Myocyte (in vitro differentiated cells): ENCODE results near the gene BIRC5. TPM values are rescaled to one million over a fixed set of nuclear protein-coding genes. Genes with fewer than 3 reads are reported as not detected.

Experiments used
- DNase-seq: peaks from one replicate; pipeline ENCODE4 v3.0.0-alpha.2; 2012; ENCODE audit warnings: low read depth
- total RNA-seq: library from RNA; depleted of rRNA; stranded (reverse); fragments of >200 nt; gene quantifications from 2 replicates; pipeline ENCODE4 v1.2.3, GENCODE V29; 2014

Gene BIRC5
- total RNA-seq, 1 donor from 2014 or later = 2.8 TPM

DNA sequence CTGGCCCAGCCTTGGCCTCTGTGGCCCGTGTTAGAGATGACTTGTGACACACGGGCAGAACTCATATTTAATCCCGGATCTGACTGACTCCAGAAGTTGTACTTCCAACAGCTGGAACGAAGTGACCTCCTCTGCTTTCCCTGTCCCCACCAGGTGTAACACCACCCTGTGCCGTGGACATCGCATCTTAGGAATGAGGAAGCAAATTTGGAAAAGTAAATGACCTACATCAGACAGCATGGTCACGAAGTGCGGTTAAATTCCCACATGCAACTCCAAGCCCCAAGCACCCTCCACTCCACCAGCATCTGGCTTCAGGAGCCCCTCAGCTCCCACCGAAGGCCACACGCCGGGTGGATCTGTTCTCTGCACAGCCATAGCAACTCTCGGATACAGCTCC, 30.1 kb upstream of the BIRC5 start:
- DNase-seq = no peak

DNA sequence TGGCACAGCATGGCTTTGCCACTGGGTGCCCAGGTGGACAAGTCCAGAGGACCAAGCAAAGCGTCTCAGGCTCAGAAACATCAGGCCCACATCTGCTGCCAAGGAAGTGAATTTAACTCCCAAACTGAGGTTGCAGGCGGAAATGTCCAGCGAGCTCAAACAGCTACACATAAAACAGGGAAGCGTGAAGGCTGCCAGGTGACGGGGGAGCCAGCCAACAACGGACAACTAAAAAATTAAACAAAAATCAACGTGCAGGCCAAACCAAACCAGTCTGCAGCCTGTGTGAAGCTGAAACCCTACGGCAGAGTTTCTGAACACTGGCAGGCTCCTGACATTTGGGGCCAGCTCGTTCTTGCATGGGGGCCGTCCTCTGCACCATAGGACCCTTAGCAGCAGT, 29.7 kb upstream of the BIRC5 start:
- no peak for DNase-seq

GRCh38 chr17:78184868-78185267, 29.2 kb upstream of the BIRC5 start:
- DNase-seq = no peak

GRCh38 chr17:78185981-78186691, 27.9 kb upstream of the BIRC5 start:
- peak; percentile 80 for DNase-seq

DNA sequence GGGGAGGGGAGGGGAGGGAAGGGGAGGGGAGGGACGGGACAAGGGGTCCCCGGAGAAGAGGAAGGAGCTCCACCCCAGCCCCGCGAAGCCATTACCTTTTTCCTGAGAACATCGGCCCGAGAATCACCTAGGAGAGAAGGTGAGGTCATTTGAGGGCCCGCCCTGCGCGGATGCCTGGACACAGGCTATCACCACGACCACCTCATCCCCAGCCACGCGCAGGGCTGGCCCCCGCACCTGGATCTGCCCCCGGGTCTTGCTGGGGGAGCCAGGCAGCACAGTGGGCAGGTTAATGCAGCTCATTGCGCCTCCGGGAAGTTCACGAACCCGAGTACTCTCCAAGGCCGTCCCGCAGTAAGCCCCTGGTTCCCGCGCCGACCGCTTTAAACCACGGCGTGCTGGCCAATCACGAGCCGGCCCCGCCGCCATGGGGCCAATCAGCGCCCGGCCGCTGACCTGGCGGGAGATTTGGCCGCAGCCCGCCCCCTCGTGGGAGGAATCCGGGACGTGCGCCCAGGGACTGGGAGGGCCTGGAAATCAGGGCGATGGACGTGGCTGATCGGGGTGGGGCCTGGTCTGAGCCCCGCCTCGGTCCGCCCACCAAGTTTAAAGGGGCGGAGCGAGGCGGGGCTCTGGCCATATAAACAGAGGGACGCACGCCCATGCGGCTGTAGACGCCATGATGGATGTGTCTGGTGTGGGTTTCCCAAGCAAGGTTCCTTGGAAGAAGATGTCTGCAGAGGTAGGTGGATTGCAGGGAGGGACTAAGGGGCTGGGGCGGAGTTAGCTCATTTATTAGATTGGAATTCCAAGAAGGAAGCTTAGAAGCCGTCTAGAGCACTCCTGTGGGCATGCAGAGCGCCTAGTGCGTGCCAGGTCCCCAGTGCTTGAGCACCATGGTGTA, 27.1 kb upstream of the BIRC5 start, which contains the start of the genes AFMID and TK1:
Gene AFMID, plus strand, starts transcription at position 671 of the 904 bp plus-strand sequence. Its CDS starts 9 bp downstream, at position 680.
Gene TK1, minus strand, starts transcription at position 361 of the 904 bp plus-strand sequence. Its CDS starts 58 bp downstream, at position 303.
- DNase-seq = peak; percentile 96

DNA sequence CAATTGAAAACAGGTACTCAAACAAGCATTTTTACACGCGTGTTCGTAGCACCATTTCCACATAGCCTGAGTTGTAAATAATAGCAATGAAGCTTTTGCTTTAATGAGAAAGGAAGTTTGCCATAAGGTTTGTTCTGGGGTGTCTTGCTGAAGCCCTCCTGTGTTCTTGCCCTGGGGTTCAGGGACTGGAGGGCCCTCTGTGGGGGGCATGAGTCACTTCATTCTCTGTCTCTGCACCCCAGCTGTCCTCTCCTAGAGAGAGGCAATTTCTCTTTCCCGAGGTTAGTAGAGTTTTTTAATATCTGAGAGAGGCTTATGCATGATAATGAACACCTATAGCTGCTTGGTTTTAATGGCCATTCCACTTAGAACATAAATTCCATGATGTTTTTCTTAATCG, 17.3 kb upstream of the BIRC5 start:
- DNase-seq = no peak

GRCh38 chr17:78197147-78197832, 16.8 kb upstream of the BIRC5 start:
- DNase-seq = no peak

DNA sequence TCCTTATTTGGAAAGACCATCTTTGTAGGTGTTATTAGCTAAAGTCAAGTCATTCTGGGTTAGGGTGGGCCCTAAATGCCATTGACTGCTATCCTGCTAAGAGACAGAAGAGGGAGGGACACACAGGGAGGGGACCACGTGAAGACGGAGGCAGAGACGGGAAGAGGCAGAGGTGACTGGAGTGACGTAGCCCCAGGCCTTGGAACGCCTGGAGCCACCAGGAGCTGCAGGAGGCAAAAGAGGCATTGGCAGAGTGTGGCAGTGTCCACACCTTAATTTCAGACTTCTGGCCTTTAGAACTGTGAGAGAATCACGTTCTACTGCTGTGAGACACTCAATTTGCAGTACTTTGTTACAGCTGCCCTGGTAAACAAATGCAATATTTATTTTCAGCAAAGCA, 13.6 kb upstream of the BIRC5 start:
- DNase-seq = no peak

- no peak for DNase-seq
These were observed 11.4 kb upstream of the BIRC5 start for GRCh38 chr17:78202666-78203065.

- no peak for DNase-seq
These were observed 9.5 kb upstream of the BIRC5 start for GRCh38 chr17:78204387-78205123.

DNA sequence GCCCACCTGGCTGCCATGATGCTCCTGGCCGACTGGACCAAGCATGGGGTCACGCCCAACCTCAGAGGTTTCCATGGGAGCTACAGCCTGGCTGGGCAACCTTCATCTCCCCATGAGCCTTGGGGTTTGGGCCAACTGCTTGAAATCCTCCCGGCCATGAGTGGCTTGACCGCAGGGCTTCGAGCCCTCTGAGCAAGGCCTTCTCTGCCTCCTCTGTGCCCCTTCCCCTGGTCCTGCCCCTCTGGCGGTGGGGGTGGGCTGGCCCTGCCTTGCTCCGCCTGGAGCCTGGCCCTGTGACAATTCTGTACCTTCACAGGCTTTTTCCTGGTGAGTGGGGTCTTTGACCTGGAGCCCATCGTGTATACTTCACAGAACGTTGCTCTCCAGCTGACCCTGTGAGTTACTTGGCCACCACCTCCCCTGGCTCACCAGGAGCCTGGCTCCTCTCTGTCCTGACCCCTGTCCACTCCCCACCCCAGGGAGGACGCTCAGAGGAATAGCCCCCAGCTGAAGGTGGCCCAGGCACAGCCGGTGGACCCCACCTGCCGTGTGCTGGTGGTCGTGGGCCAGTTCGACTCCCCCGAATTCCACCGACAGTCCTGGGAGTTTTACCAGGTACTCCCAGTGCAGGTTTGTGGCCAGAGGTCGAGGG, 8.8 kb upstream of the BIRC5 start:
- no peak for DNase-seq

DNA sequence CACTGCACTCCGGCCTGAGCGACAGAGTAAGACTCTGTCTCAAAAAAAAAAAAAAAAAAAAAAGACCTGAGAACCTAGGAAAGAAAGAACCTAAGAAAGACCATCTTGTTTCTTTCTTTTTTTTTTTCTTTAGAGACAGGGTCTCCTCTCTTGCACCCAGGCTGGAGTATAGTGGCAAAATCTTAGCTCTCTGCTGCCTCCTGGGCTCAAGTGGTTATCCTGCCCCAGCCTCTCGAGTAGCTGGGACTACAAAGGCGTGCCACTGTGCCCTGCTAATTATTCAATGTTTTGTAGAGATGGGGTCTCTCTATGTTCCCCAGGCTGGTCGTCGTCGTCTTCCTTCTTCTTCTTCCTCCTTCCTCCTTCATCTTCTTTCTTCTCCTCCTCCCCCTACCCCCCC, 7.8 kb upstream of the BIRC5 start:
- no peak for DNase-seq

DNA sequence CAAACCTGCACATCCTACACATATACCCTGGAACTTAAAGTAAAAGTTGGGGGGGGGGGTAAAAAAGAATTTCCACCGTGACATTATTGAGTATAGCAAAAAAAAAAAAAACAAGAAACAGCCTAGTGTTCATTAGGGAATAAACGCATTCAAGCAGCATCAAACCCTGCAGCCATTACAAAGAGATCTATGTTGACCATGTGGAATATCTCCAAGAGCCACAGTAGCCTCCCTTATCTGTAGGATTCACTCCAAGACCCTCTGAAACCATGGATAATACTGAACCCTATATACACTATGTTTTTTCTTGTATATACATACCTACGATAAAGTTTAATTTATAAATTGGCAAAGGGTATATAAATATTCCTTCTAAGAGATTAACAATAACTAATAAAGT, 5.6 kb upstream of the BIRC5 start:
- DNase-seq = no peak

DNA sequence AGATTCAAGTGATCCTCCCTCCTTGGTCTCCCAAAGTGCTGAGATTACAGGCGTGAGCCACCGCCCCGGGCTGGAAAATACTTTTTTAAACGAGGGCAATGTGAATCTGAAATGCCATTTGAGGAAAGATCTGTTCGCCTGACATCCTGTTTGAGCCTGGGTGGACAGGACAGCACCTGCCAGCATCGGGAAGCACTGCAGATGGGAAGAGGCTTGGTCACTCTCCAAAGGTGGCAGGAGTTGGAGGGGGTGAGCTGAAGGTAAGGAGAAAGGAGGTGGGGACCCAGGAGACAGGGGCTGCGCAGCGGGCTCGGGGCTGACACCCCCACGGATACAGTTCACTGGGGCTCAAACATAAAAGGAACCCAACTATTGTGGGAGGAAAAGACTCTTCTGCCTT, 3.9 kb upstream of the BIRC5 start:
- no peak for DNase-seq

- no peak for DNase-seq
These were observed 3.0 kb upstream of the BIRC5 start for GRCh38 chr17:78211032-78211431.

- no peak for DNase-seq
These were observed 631 bp downstream of the BIRC5 start for GRCh38 chr17:78214706-78215061.

DNA sequence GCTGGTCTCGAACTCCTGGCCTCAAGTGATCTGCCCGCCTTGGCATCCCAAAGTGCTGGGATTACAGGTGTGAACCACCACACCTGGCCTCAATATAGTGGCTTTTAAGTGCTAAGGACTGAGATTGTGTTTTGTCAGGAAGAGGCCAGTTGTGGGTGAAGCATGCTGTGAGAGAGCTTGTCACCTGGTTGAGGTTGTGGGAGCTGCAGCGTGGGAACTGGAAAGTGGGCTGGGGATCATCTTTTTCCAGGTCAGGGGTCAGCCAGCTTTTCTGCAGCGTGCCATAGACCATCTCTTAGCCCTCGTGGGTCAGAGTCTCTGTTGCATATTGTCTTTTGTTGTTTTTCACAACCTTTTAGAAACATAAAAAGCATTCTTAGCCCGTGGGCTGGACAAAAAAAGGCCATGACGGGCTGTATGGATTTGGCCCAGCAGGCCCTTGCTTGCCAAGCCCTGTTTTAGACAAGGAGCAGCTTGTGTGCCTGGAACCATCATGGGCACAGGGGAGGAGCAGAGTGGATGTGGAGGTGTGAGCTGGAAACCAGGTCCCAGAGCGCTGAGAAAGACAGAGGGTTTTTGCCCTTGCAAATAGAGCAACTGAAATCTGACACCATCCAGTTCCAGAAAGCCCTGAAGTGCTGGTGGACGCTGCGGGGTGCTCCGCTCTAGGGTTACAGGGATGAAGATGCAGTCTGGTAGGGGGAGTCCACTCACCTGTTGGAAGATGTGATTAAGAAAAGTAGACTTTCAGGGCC, 5.5 kb downstream of the BIRC5 start:
- DNase-seq = no peak

DNA sequence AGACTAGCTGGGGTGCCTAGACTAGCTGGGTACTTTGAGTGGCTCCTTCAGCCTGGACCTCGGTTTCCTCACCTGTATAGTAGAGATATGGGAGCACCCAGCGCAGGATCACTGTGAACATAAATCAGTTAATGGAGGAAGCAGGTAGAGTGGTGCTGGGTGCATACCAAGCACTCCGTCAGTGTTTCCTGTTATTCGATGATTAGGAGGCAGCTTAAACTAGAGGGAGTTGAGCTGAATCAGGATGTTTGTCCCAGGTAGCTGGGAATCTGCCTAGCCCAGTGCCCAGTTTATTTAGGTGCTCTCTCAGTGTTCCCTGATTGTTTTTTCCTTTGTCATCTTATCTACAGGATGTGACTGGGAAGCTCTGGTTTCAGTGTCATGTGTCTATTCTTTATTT, 9.0 kb downstream of the BIRC5 start:
- no peak for DNase-seq

GRCh38 chr17:78223765-78224164, 9.7 kb downstream of the BIRC5 start:
- no peak for DNase-seq
